ENCODE data around the gene ZNF438.

ZNF438 gene

DNA sequence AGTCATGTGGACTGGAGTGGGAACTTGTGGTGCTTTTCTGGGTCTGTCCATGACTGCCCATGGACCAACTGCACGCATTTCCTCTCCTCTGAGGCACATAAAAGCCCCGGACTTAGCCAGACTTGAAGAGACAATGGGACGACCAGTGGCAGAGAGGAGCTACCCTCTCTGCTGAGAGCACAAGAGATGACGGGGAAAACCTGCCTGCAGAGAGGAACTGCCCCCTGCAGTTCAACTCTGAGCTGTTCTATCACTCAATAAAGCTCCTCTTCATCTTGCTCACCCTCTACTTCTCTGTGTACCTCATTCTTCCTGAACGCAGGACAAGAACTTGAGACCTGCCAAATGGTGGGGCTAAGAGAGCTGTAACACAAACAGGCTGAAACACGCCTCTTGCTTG, 184.5 kb downstream of the ZNF438 start:
- H3K36me3 ChIP-seq (ENCODE audit: insufficient read depth, low read length), result no peaks in the 10 kb centered on the region
- no peaks in the 10 kb centered on the region for H3K4me1 ChIP-seq (ENCODE audit: insufficient read depth, low read length)
- H3K9me3 ChIP-seq (ENCODE audit: low read length), result peaks cover 3% of the 10 kb centered on the region
- H3K4me3 ChIP-seq (ENCODE audit: low read length), result no peak overlapping the region
- no peak overlapping the region for H2AFZ ChIP-seq (ENCODE audit: low read depth, low read length)
- no peaks in the 10 kb centered on the region for H3K27me3 ChIP-seq (ENCODE audit: insufficient read depth, low read length)

DNA sequence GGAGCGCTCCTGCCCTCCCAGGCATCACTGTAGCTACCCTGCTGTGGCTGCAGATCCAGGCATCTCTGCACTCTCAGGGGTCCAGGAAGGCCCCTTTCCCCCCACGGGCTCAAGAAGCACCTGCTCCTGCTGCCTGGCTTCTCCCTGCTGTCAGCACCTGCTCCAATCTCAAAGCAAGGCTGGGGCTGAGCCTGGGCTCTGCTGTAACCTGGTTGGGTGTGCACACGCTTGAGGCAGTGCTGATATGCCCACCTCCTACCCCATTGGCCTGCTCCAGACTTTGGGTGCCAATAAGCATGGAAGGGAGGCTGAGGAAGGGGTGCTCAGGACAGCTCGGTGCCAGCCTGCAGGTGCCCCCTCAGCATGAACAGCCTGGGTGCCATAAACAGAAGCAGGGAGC, 185.0 kb downstream of the ZNF438 start:
- Histone ChIP-seq H3K4me3 (ENCODE audit: low read length) (no peak overlapping the region), H3K27me3 (ENCODE audit: insufficient read depth, low read length) (no peaks in the 10 kb centered on the region), H2AFZ (ENCODE audit: low read depth, low read length) (no peak overlapping the region), H3K9me3 (ENCODE audit: low read length) (peaks cover 3% of the 10 kb centered on the region), H3K36me3 (ENCODE audit: insufficient read depth, low read length) (no peaks in the 10 kb centered on the region), H3K4me1 (ENCODE audit: insufficient read depth, low read length) (no peaks in the 10 kb centered on the region)

DNA sequence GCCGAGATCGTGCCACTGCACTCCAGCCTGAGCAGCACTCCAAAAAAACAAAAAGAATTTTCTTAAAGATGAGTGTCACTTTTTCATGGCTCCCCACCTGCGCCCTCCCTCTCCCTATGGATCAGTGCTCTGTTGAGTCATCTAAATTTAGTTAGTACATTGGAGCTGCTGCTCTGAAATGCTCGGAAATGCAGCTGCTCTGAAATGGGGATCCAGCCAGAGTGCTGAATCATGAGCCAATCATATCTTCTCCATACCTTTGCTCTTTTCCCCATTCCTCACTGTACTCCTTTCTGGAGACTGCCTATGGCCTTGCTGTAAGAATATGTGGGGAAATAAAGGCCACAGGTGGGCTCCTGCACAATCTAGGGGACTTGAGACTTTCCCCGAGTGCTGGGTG, 188.8 kb downstream of the ZNF438 start:
- H2AFZ ChIP-seq (ENCODE audit: low read depth, low read length), result no peak overlapping the region
- H3K4me1 ChIP-seq (ENCODE audit: insufficient read depth, low read length), result no peaks in the 10 kb centered on the region
- peaks cover 3% of the 10 kb centered on the region for H3K9me3 ChIP-seq (ENCODE audit: low read length)
- no peaks in the 10 kb centered on the region for H3K27me3 ChIP-seq (ENCODE audit: insufficient read depth, low read length)
- H3K36me3 ChIP-seq (ENCODE audit: insufficient read depth, low read length), result no peaks in the 10 kb centered on the region
- no peak overlapping the region for H3K4me3 ChIP-seq (ENCODE audit: low read length)

DNA sequence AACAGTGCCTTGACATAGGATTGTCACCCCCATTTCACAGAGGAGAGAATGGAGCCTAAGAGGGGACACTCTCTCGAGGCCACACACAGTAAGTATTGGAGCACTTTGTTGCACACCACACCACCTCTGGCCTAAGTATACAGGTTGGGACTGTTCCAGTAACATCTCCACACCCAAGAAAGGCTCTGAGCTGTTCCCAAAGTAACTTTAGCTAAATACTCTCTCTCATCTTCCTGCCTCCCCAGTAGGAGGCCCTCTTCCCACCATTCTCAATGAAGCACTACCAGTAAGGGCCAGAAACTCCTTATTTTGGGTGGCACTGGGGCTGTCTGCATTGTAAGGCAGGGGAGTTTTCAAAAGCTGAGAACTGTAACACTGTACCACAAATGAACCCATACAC, 189.5 kb downstream of the ZNF438 start:
- Histone ChIP-seq H3K27me3 (ENCODE audit: insufficient read depth, low read length) (no peaks in the 10 kb centered on the region), H3K4me3 (ENCODE audit: low read length) (no peak overlapping the region), H3K36me3 (ENCODE audit: insufficient read depth, low read length) (no peaks in the 10 kb centered on the region), H3K4me1 (ENCODE audit: insufficient read depth, low read length) (no peaks in the 10 kb centered on the region), H2AFZ (ENCODE audit: low read depth, low read length) (no peak overlapping the region), H3K9me3 (ENCODE audit: low read length) (no peaks in the 10 kb centered on the region)

DNA sequence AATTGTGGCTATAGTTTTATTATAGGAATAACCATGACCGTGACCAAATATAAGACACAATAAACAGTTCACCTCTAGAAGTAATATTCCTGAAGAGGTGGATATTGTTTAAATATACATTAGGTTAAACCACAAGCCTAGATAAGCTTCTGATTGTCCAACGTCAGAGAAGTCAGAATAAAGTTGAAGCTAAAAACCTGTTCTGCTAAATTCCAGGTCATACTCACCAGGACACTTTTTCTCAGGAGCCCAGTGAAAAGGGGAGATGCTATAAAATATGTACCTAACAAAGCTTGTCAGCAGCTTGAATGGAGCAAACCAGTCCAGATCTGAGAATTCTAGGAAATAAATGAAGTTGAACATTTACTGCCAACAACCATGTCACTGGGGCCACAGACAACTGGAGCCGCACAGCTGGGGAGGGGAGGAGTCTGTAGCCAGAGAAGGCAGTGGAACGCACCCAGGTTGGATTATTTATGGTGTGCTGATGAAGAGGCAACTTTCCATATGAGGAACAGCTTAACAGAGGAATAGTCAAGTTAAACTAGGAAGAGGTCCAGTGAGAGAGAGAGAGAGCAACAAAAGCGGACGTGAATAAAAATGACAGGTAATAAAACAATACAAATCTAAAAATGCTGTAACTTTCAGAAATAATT, 191.1 kb downstream of the ZNF438 start:
- Histone ChIP-seq H3K27me3 (ENCODE audit: insufficient read depth, low read length) (no peaks in the 10 kb centered on the region), H2AFZ (ENCODE audit: low read depth, low read length) (no peak overlapping the region), H3K4me3 (ENCODE audit: low read length) (no peak overlapping the region), H3K4me1 (ENCODE audit: insufficient read depth, low read length) (no peaks in the 10 kb centered on the region), H3K36me3 (ENCODE audit: insufficient read depth, low read length) (no peaks in the 10 kb centered on the region), H3K9me3 (ENCODE audit: low read length) (no peaks in the 10 kb centered on the region)

DNA sequence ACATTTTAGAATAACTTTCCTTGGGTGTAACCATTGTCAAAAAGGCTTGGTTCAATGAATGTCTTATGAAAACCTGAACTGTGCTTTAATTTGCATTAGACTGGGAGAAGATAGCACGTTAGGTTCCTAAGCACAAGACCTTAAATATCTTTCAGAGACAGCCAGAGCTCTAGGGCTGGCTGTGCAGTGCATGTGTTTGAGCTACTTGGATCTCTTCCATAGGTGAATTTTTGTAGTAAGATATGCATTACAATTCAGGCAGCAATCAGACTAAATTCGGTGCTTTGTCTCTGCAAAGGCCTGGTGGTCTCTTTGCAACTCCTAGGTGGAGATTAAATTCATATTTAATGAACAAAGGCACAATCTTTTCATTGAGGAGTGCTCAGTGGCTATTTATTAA, 192.0 kb downstream of the ZNF438 start:
- no peak overlapping the region for H3K4me3 ChIP-seq (ENCODE audit: low read length)
- no peaks in the 10 kb centered on the region for H3K9me3 ChIP-seq (ENCODE audit: low read length)
- H3K27me3 ChIP-seq (ENCODE audit: insufficient read depth, low read length), result no peaks in the 10 kb centered on the region
- H2AFZ ChIP-seq (ENCODE audit: low read depth, low read length), result no peak overlapping the region
- no peaks in the 10 kb centered on the region for H3K36me3 ChIP-seq (ENCODE audit: insufficient read depth, low read length)
- H3K4me1 ChIP-seq (ENCODE audit: insufficient read depth, low read length), result no peaks in the 10 kb centered on the region

DNA sequence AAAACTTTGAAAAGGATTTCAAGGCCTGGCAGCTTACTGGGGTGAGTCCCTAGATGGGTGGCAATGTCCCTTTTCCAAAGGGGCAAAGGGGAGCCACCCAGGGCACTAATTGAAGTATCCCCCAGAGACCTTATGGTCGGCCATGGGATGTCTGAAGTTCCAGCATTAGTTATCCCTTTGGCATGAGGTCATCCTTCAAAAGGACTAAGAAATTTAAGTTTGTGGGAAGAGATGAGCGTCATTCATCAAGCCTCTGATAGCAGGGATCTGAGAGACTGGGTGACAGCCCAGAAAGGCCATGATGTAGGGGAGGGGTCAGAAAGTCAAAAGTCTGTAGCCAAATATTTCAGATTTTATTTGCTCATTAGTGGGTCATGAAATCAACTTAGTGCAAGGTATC, 195.3 kb downstream of the ZNF438 start:
- H3K27me3 ChIP-seq (ENCODE audit: insufficient read depth, low read length), result no peaks in the 10 kb centered on the region
- H2AFZ ChIP-seq (ENCODE audit: low read depth, low read length), result no peak overlapping the region
- H3K4me3 ChIP-seq (ENCODE audit: low read length), result no peak overlapping the region
- no peaks in the 10 kb centered on the region for H3K4me1 ChIP-seq (ENCODE audit: insufficient read depth, low read length)
- no peaks in the 10 kb centered on the region for H3K9me3 ChIP-seq (ENCODE audit: low read length)
- H3K36me3 ChIP-seq (ENCODE audit: insufficient read depth, low read length), result no peaks in the 10 kb centered on the region

DNA sequence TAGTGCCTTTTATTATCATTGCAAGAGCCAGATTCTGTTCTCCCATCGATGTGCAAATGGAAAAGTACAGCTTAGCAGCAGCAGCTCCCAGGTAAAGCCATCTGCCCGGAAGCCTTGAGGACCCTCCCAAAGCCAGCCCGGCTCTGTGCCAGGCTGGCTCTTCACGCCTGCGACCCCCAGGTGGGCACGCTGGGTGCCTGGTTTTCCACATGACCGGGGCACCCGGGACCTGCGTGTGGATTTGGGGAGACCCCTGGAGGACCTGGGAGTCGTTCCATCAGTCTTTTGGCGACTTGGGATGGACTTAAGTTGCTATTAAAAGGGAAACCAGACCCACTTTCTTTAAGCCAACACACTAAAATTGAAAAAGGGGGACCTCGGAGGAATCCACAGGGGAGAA, 196.5 kb downstream of the ZNF438 start:
- Histone ChIP-seq H3K27me3 (ENCODE audit: insufficient read depth, low read length) (no peaks in the 10 kb centered on the region), H2AFZ (ENCODE audit: low read depth, low read length) (no peak overlapping the region), H3K36me3 (ENCODE audit: insufficient read depth, low read length) (no peaks in the 10 kb centered on the region), H3K4me3 (ENCODE audit: low read length) (no peak overlapping the region), H3K4me1 (ENCODE audit: insufficient read depth, low read length) (no peaks in the 10 kb centered on the region), H3K9me3 (ENCODE audit: low read length) (no peaks in the 10 kb centered on the region)

DNA sequence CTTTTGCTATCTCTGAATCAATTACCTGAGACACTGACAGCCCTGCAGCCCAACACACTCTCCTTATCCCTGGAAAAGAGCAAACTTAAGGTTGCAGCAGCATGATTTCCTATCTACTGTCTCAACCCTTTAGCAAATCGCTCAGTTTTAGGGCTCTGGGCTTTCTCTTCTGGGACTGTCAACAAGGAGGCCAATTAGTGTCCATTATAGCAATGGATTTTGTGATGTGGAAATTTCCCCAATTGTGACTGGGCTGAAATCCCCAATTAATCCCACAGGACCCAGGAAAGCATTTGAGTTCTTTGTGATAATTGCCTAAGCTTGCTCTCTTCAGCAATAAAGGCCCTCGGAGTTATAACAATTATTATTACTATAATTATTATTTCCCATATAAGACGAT, 197.0 kb downstream of the ZNF438 start:
- Histone ChIP-seq H3K36me3 (ENCODE audit: insufficient read depth, low read length) (no peaks in the 10 kb centered on the region), H3K27me3 (ENCODE audit: insufficient read depth, low read length) (no peaks in the 10 kb centered on the region), H3K9me3 (ENCODE audit: low read length) (no peaks in the 10 kb centered on the region), H2AFZ (ENCODE audit: low read depth, low read length) (no peak overlapping the region), H3K4me3 (ENCODE audit: low read length) (no peak overlapping the region), H3K4me1 (ENCODE audit: insufficient read depth, low read length) (no peaks in the 10 kb centered on the region)

DNA sequence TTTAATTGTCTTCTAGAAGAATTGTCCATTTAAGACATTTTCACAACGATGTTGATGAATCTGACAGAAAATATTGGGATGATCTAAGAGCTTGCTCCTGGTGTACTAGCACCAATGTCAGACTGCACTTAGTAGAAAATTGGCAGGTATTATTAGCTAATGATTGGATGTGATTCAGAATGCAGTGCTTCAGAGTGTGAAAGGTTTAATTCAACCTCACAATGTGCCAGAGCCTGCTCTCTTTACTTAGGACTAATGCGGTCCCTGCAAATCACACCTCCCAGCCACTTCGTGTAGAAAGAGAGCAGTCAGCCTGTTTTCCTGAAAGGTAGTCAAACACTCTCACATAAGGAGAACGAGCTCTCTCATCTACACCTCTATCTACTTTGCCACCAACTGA, 197.5 kb downstream of the ZNF438 start:
- H2AFZ ChIP-seq (ENCODE audit: low read depth, low read length), result no peak overlapping the region
- no peaks in the 10 kb centered on the region for H3K36me3 ChIP-seq (ENCODE audit: insufficient read depth, low read length)
- H3K27me3 ChIP-seq (ENCODE audit: insufficient read depth, low read length), result no peaks in the 10 kb centered on the region
- H3K9me3 ChIP-seq (ENCODE audit: low read length), result no peaks in the 10 kb centered on the region
- no peaks in the 10 kb centered on the region for H3K4me1 ChIP-seq (ENCODE audit: insufficient read depth, low read length)
- H3K4me3 ChIP-seq (ENCODE audit: low read length), result no peak overlapping the region

DNA sequence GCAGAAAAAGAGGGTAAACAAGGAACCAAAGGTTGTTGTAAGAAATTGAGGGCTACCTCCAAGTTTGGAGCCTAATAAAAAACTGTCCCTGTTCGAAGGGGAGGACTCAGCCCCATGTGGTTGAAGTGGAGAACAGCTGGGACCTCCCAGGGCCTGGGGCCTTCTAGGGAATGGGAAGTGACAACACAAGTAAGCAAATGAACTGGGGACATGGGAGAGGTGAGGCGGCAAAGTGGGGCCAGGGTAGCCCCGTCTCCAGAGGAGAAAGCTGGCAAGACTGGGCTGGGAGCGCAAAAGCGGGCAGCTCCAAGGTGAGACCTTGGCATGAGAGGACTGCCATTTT, 198.1 kb downstream of the ZNF438 start:
- Histone ChIP-seq H2AFZ (ENCODE audit: low read depth, low read length) (no peak overlapping the region), H3K9me3 (ENCODE audit: low read length) (no peaks in the 10 kb centered on the region), H3K36me3 (ENCODE audit: insufficient read depth, low read length) (no peaks in the 10 kb centered on the region), H3K4me1 (ENCODE audit: insufficient read depth, low read length) (no peaks in the 10 kb centered on the region), H3K27me3 (ENCODE audit: insufficient read depth, low read length) (no peaks in the 10 kb centered on the region), H3K4me3 (ENCODE audit: low read length) (no peak overlapping the region)

DNA sequence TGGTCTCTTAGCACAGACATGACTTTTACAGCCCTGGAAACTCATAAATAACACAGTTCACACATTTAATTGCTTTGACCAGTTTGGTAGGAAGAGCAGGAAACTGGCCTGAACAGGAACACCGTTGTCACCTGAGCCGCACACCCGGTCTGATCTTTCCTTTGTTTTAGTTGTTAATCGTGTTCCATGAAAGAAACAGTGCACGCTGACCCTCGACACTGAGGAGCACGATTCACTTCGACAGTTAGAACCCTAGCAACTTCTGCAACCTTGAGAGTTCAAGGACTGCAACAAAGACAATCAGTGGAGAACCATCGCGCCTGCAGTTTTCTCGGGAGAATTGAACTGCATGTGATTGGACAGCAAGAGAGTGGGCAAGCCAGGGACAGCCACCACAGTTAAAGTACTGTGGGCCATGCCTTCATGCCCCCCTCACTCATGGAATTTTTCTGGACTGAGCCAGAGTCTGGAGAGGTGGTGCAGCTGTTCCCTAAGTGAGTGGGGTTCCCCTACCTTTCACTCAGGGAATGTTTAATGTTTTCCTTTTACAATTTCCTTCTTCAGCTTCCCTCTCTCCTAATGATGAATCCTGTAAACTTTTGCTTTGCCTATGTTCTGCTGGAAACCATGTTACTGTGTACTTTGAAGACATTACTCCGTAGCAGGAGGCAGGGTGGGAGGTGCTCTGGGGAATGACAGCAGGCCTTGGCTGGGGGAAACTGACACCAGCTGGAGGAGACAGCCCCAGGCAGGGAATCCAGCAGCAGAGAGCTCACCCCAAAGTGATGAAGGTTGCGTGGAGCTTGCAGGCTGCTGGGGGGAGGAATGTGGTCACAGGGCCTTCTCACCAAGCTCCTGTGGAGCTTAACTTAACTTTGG, 198.7 kb downstream of the ZNF438 start:
- H3K4me1 ChIP-seq (ENCODE audit: insufficient read depth, low read length), result no peaks in the 10 kb centered on the region
- no peaks in the 10 kb centered on the region for H3K9me3 ChIP-seq (ENCODE audit: low read length)
- no peaks in the 10 kb centered on the region for H3K27me3 ChIP-seq (ENCODE audit: insufficient read depth, low read length)
- H3K4me3 ChIP-seq (ENCODE audit: low read length), result no peak overlapping the region
- no peaks in the 10 kb centered on the region for H3K36me3 ChIP-seq (ENCODE audit: insufficient read depth, low read length)
- no peak overlapping the region for H2AFZ ChIP-seq (ENCODE audit: low read depth, low read length)

DNA sequence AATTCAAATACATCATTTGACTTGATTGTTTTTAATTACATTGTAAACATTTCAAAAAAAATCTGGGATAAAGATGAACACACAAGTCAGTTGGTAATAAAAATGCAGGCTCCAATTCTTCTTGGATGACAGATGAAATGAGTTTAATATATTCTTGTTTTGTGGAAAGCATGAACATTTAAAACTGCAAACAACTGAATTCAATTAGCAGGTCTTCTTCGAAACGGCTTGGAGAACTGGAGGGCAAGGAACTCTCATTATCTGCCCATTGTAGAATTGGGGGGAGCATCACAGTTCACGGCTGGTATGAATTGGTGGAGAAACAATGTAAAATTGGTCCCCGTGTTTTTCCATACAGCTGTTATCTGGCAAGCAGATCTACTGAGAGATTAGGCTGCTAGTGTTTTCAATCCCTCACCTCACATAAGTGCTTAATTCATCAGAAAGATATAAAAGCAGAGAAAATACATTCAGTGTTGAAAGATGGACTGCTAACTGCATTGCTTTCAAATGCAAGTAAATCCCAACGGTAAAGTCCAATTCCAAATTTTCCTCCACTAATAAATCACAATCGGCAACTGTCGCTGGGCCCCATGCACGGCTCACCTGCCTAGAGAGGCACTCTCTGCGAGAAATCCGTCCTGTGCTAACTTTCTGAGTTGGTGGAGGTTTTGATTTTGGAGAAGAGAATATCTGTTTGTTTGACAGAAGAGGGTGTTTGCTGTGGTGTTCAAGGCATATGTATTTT, 199.5 kb downstream of the ZNF438 start:
- Histone ChIP-seq H3K4me3 (ENCODE audit: low read length) (no peak overlapping the region), H3K9me3 (ENCODE audit: low read length) (no peaks in the 10 kb centered on the region), H3K4me1 (ENCODE audit: insufficient read depth, low read length) (no peaks in the 10 kb centered on the region), H2AFZ (ENCODE audit: low read depth, low read length) (no peak overlapping the region), H3K27me3 (ENCODE audit: insufficient read depth, low read length) (no peaks in the 10 kb centered on the region), H3K36me3 (ENCODE audit: insufficient read depth, low read length) (no peaks in the 10 kb centered on the region)
